Colonic mucosa (tissue), 4 donors: ENCODE measurements around the gene ST8SIA6. TPM values are rescaled to one million over a fixed set of nuclear protein-coding genes. Genes with fewer than 3 reads are reported as not detected.

Source experiments
- DNase-seq: peaks from one replicate; pipeline ENCODE4 v3.0.0-alpha.2; 2020
- H3K27ac ChIP-seq: fragments of 200-600 bp; one replicate; pipeline ENCODE4 v1.8.0; 2021
- H3K27me3 ChIP-seq: fragments of 200-600 bp; one replicate; pipeline ENCODE4 v1.8.0; 2021
- H3K36me3 ChIP-seq: fragments of 200-600 bp; one replicate; pipeline ENCODE4 v1.8.0; 2021
- H3K4me1 ChIP-seq: fragments of 200-600 bp; one replicate; pipeline ENCODE4 v1.8.0; 2021; ENCODE audit warnings: mild to moderate bottlenecking
- H3K4me3 ChIP-seq: fragments of 200-600 bp; one replicate; pipeline ENCODE4 v1.8.0; 2021
- H3K9ac ChIP-seq, 2 donors: one replicate each; pipeline ENCODE4 v1.7.0; 2013; ENCODE audit warnings: control low read depth in 2 of 2, low read depth in 2 of 2, low read length in 2 of 2
- H3K9me3 ChIP-seq: fragments of 200-600 bp; one replicate; pipeline ENCODE4 v1.8.0; 2021
- intact Hi-C: fragments of 100-400 bp; cut with DNase I; formaldehyde crosslinking; loops from one replicate; pipeline ENCODE4 v1.14.1; 2022
- total RNA-seq, 2 donors: library from RNA; stranded (reverse); fragmentation: NEBNext Ultra II Directional in 1 of 2; extraction: Animal tissue kit (Norgen Biotek cat#: 25700) in 1 of 2; gene quantifications; one replicate each; pipeline ENCODE4 v1.2.1, GENCODE V29; 2021
- TF ChIP-seq, protein P1 (sequence below): fragments of 200-600 bp; IDR thresholded peaks from one replicate; pipeline ENCODE4 v1.8.0; 2022; ENCODE audit warnings: antibody characterized with exemption, mild to moderate bottlenecking
- donor health status: healthy.
- donor health status: DM: no; HTN: no; CAD: no.
- donor health status: DM: no; HTN: no; CAD: no.

The ST8SIA6 gene
- total RNA-seq, 2 donors from 2014 or later: 0.94 to 3.5 TPM

DNA sequence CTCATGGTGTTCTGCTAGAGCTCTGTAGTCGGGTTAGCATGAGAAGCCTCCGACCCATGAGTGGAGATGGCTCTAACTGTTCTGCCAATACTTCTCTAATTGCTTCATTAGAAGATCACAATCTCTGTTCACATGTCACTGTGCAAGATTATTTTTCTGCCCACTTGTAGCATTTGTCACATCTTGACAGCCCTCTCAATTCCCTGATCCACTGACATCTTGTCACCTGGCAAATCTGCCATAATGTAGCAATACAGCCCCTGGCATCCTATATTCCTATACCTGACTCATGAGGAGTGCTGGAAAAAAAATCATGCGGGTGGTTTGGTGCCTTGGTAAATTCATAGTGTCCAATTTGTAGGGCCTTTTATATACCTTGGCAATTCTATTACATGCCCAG, 58.4 kb downstream of the ST8SIA6 start:
- no peaks in the 10 kb centered on the region for H3K4me1 ChIP-seq
- no peak for DNase-seq
- H3K27me3 ChIP-seq: no peaks in the 10 kb centered on the region
- TF ChIP-seq, protein P1, sequence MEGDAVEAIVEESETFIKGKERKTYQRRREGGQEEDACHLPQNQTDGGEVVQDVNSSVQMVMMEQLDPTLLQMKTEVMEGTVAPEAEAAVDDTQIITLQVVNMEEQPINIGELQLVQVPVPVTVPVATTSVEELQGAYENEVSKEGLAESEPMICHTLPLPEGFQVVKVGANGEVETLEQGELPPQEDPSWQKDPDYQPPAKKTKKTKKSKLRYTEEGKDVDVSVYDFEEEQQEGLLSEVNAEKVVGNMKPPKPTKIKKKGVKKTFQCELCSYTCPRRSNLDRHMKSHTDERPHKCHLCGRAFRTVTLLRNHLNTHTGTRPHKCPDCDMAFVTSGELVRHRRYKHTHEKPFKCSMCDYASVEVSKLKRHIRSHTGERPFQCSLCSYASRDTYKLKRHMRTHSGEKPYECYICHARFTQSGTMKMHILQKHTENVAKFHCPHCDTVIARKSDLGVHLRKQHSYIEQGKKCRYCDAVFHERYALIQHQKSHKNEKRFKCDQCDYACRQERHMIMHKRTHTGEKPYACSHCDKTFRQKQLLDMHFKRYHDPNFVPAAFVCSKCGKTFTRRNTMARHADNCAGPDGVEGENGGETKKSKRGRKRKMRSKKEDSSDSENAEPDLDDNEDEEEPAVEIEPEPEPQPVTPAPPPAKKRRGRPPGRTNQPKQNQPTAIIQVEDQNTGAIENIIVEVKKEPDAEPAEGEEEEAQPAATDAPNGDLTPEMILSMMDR: no peak
- H3K27ac ChIP-seq: no peak overlapping the region
- H3K9me3 ChIP-seq: no peaks in the 10 kb centered on the region
- H3K9ac ChIP-seq: no peak overlapping the region
- intact Hi-C loops: no loop called here
- H3K36me3 ChIP-seq: no peaks in the 10 kb centered on the region
- H3K4me3 ChIP-seq: no peak overlapping the region

DNA sequence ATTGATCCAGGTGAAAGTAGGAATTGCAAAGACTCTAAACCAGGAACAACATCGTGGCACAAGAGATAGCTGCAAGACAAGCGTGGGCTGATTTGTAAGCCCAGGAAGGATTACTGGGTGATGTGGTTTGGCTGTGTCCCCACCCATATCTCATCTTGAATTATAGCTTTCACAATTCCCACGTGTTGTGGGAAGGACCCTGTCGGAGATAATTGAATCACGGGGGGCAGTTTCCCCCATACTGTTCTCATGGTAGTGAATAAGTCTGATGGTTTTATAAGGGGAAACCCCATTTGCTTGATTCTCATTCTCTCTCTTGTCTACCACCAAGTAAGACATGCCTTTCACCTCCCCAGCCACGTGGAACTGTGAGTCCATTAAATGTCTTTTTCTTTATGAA, 59.5 kb downstream of the ST8SIA6 start:
- no peaks in the 10 kb centered on the region for H3K4me1 ChIP-seq
- TF ChIP-seq, protein P1: no peak
- intact Hi-C loops: no loop called here

DNA sequence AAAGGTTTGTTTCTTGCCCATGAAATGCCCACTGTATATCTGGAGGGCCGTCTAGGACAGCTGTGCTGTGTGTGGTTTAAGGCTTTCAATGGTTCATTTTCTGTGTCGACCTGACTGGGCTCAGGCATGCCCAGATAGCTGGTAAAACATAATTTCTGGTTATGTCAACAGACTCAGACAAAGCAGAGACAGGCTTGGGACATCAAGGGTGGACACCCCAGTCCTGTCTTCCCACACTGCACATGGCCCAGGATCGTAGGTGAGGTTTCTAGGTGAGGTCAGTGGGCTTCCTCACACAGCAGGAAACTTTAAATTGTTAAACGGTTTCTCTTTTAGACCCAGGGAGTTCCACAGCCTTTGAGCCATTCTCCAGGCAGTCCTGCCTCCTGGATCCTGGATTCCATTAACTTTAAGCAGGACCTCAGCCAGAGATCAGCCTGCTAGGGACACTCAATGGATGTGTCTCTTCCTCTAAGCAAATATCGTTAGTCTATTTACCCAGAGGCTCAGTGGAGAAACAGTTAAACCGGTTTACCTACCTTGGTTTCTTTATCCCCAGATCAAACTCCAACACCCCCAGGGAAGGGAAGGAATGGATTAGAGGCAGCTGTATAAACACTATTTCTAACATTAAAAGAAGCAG, 66.4 kb downstream of the ST8SIA6 start:
- Histone ChIP-seq H3K9ac (no peak overlapping the region), H3K4me1 (no peaks in the 10 kb centered on the region), H3K27ac (no peak overlapping the region), H3K36me3 (no peaks in the 10 kb centered on the region), H3K27me3 (no peaks in the 10 kb centered on the region), H3K9me3 (no peaks in the 10 kb centered on the region), H3K4me3 (no peak overlapping the region)
- TF ChIP-seq, protein P1: no peak
- peak; percentile 34 for DNase-seq
- intact Hi-C loops: no loop called here

More for the DNA sequence above, 59.5 kb downstream of the ST8SIA6 start:
- H3K4me3 ChIP-seq: no peak overlapping the region
- no peaks in the 10 kb centered on the region for H3K36me3 ChIP-seq
- no peak for DNase-seq
- no peaks in the 10 kb centered on the region for H3K9me3 ChIP-seq
- no peaks in the 10 kb centered on the region for H3K27me3 ChIP-seq
- no peak overlapping the region for H3K27ac ChIP-seq
- H3K9ac ChIP-seq: no peak overlapping the region

DNA sequence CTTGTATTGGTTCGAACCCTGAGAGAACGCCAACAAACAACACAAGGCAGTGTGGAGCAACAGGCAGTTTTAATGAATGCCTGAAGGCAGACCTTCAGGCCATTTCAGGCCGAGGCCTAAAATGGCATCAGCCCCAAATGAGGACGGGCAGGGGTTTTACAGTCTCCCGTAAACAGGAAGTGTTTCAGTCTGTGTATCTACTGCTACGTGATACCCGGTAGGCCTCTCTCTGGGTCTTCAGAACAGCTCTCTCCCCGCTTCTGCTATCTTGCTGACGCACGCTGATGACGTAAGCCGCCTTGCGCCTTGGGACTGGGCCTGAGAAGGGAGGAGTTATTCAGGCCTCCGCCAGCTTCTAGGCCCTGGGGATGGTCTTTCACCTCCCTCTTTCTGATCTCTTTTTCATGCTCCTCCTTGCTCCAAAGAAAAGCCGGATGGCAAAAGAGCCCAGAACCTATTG, 67.7 kb downstream of the ST8SIA6 start:
- H3K9ac ChIP-seq: no peak overlapping the region
- H3K27me3 ChIP-seq: no peaks in the 10 kb centered on the region
- H3K9me3 ChIP-seq: no peaks in the 10 kb centered on the region
- H3K36me3 ChIP-seq: no peaks in the 10 kb centered on the region
- no peak for DNase-seq
- no peak overlapping the region for H3K4me3 ChIP-seq
- H3K4me1 ChIP-seq: no peaks in the 10 kb centered on the region
- TF ChIP-seq, protein P1: no peak
- no peak overlapping the region for H3K27ac ChIP-seq
- intact Hi-C loops: no loop called here

DNA sequence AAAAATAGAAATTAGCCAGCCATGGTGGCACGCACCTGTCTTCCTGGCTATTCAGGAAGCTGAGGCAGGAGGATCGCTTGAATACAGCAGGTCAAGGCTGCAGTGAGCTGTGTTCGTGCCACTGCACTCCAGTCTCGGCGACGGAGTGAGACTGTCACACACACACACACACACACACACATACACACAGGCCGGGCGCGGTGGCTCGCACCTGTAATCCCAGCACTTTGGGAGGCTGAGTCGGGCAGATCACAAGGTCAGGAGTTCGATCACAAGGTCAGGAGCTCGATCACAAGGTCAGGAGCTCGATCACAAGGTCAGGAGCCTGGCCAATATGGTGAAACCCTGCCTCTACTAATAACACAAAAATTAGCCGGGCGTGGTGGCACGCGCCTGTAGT, 68.4 kb downstream of the ST8SIA6 start:
- intact Hi-C loops: no loop called here

More for the DNA sequence above, 68.4 kb downstream of the ST8SIA6 start:
- Histone ChIP-seq H3K27ac (no peak overlapping the region), H3K27me3 (no peaks in the 10 kb centered on the region), H3K36me3 (no peaks in the 10 kb centered on the region), H3K4me3 (no peak overlapping the region), H3K4me1 (no peaks in the 10 kb centered on the region), H3K9ac (no peak overlapping the region), H3K9me3 (no peaks in the 10 kb centered on the region)
- no peak for DNase-seq
- TF ChIP-seq, protein P1: no peak
